NCI-H1048 (cell line): ENCODE measurements around the gene F2RL3.

Source experiments
- DNase-seq: peaks from one replicate; lab custom pipeline; 2025; lab: John Stamatoyannopoulos, UW

F2RL3 gene

GRCh38 chr19:16875584-16876555 lies 12.9 kb upstream of the F2RL3 start:
- DNase-seq: no peak

DNA sequence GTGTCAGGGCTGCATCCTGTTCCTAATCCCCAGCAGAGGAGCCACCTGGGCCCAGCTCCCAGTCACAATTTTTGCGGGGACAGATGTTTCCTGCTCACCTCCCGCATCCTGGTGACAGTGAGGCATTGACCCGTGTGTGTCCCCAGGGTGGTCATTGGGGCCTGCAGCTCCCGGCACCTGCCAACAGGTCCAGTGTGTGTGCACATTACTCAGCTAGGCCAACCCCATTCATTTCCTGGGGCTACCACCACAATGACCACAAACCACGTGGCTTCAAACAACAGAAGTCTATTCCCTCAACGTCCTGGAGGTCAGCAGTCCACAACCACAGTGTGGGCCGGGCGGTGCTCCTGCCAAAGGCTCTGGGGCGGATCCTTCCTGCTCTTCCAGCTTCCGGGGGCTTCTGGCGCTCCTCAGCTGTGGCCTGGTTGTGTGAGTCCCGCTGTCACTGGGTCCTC lies 11.9 kb upstream of the F2RL3 start:
- DNase-seq: no peak

DNA sequence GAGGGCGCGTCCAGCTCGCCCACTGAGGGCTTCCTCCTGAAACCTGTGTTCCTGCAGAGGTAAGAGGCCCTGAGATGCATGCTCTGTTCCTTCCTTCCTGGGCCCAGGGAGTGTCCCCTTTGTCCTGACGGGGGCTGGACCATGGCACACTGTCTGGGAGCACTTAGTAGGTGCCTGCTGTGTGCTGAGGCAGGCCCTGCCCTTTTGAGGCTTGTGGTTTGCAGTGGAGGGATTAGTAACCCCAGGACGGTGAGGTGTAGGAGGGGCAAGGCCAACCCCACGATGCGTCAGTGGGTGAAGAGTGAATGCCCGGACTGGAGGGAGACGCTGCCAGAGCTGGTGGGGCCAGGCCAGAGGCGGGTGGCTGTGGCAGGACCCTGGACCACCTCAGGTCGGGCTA lies 11.2 kb upstream of the F2RL3 start:
- DNase-seq: no peak

DNA sequence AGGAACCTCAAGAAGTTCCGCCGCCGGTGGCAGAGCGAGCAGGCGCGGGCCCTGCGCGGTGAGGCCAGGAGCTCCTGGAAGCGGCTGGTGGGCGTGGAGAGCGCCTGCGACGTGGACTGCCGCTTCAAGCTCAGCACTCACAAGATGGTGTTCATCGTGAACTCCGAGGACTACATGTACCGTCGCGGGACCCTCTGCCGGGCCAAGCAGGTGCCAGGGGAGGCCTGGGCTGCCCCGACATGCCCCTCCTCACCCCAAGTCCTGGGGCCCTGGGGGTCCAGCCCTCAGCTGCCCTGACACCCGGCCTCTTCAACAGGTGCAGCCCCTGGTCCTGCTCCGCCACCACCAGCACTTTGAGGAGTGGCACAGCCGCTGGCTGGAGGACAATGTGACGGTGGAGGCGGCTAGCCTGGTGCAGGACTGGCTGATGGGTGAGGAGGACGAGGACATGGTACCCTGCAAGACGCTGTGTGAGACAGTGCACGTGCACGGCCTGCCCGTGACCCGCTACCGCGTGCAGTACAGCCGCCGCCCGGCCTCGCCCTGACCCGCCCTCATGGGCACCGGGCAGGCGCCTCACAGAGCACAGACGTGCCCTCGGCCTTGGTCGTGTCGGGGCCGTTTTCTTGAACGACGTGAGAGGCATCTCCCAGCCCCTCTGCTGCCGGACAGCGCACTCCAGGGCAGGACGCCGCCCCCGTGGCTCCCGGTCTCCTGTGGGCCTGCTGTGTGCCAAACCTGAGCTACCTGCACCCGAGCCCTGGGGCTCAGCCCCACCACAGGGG lies 10.4 kb upstream of the F2RL3 start:
- no peak for DNase-seq

- DNase-seq: no peak
Observed at GRCh38 chr19:16880884-16881554, 7.8 kb upstream of the F2RL3 start.

DNA sequence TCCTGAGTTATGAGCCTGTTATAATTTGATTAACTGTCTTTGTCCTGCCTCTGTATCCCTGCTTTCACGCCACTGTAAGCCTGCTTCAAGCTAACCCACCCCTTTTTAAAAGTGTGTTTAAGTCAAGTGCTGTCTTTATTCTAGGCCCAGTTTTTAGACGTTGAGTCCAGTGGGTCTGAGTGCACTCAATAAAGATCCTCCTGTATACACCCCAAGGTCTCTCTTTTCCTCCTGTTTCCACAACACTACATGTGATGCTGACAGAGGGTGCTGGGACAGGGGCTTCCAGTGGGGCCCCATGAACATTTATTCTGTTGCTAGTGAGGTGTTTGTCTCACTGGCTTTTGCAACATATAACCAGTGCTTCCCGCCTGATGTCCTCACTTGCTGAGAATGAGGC lies 6.7 kb upstream of the F2RL3 start:
- no peak for DNase-seq

DNA sequence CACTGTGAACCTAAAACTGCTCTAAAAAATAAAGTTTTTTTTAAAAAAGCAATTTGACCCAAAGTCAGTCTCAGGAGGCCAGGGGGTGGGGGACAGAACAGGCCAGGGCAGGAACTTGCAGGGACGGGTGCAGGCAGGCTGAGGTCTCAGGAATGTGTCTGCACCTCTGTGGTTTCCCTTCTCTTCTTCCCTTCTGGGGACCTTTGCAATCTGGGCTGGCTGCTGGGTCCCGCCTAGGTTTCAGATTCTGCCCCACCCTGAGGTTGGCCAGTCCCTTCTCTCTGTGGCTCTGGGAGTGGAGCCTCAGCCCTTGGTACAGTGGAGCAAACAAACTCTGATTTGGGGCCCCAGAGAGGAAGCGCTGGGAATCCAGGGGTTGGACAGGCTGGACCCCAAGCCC lies 5.3 kb upstream of the F2RL3 start:
- DNase-seq: no peak

- DNase-seq: no peak
Observed at GRCh38 chr19:16885166-16885565, 3.6 kb upstream of the F2RL3 start.

- no peak for DNase-seq
Observed at GRCh38 chr19:16886305-16886880, 2.4 kb upstream of the F2RL3 start.

DNA sequence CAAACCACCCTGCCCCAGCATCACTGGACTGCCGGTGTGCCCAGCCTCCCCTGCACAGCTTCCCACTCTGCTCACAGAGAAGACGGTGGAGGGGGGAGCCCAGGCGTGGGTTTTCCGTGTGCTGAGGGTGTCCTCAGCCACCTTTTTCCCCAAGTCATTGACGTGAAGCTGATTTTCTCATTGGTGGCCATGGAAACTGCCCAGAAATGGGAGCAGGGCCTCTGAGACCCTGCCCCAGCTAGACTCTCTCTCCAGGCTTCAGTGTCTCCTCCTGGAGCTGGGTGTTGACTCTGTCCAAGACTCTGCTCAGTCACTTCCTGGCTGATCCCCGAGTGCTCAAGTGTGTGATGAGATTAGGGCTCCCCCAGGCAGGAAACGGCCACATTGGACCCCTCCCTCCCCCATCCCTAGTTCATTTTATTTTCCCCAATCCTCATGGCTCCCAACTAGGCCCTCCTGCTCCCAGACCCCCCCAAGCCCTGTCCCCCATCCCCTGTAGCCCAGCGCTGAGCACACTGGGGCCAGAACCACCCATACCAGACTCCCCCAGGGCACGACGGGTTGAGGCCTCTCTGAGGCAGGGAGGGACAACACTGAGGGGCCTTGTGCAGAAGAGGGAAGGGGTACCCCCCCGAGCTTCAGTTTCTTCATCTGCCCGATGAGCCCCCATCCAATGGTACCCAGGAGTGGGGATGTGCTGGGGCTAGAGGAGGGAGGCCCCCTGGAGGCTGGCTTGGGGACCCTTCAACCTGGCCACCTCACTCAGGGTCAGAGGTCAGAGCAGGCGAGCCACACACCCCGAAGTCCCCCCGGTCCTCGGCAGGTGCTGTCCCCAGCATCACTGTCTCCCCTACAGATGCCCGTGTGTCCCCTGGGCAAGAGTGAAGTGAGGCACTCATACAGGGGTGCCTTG lies 1.2 kb upstream of the F2RL3 start:
- no peak for DNase-seq

DNA sequence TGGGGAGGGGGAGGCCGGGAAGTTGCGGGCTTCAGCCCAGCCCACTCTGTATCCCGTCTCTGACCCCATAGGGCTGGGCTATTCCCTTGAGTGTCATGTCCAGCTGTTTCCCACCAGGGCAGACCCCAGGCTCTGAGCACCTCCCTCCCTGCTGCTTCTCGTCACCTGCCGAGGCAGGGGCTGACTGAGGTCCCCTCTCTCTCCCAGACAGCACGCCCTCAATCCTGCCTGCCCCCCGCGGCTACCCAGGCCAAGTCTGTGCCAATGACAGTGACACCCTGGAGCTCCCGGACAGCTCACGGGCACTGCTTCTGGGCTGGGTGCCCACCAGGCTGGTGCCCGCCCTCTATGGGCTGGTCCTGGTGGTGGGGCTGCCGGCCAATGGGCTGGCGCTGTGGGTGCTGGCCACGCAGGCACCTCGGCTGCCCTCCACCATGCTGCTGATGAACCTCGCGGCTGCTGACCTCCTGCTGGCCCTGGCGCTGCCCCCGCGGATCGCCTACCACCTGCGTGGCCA lies 625 bp downstream of the F2RL3 start:
- no peak for DNase-seq

DNA sequence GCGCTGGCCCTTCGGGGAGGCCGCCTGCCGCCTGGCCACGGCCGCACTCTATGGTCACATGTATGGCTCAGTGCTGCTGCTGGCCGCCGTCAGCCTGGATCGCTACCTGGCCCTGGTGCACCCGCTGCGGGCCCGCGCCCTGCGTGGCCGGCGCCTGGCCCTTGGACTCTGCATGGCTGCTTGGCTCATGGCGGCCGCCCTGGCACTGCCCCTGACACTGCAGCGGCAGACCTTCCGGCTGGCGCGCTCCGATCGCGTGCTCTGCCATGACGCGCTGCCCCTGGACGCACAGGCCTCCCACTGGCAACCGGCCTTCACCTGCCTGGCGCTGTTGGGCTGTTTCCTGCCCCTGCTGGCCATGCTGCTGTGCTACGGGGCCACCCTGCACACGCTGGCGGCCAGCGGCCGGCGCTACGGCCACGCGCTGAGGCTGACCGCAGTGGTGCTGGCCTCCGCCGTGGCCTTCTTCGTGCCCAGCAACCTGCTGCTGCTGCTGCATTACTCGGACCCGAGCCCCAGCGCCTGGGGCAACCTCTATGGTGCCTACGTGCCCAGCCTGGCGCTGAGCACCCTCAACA lies 1.2 kb downstream of the F2RL3 start:
- no peak for DNase-seq

DNA sequence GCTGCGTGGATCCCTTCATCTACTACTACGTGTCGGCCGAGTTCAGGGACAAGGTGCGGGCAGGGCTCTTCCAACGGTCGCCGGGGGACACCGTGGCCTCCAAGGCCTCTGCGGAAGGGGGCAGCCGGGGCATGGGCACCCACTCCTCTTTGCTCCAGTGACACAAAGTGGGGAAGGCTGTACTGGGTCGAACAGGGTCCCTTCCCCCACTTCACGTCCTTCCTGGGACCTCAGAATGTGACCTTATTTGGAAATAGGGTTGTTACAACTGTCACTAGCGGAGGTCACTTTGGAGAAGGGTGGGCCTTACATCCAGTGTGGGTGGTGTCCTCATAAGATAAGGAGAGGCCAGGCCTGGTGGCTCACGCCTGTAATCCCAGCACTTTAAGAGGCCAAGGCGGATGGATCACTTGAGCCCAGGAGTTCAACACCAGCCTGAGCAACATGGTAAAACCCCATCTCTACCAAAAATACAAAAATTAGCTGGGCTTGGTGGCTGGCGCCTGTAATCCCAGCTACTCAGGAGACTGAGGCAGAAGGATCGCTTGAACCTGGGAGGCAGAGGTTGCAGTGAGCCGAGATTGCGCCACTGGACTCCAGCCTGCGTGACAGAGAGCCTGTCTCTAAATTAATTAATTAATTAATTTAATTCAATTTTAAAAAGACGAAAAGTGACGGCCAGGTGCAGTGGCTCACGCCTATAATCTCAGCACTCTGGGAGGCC lies 1.8 kb downstream of the F2RL3 start:
- no peak for DNase-seq

DNA sequence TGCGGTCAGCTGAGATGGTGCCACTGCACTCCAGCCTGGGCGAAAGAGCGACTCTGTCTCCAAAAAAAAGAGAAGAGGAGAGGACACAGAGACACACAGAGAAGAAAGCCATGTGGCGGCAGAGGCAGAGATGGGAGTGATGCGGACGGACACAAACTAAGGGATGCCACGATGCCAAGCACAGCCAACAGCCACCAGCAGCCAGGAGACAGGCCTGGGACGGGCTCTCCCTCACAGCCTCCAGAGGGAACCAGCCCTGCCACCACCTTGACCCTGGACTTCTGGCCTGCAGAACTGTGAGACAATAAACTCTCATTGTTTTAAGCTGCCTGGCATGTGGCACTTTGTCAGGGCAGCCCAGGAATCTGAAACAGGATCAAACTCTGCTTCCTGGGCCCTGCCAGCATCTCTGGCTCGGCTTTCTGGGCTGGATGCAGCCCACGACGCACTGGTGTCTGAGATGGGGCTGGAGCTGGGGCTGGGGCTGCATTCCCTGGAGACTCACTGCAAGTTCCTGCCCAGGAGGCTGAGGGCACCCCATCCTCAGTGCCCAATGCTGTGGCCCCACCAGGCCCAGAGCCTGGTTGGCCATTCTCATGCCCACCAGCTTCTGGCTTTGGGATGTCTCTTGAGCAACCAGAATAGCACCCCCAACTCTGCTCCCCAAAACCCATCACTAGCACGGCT lies 3.0 kb downstream of the F2RL3 start:
- no peak for DNase-seq

DNA sequence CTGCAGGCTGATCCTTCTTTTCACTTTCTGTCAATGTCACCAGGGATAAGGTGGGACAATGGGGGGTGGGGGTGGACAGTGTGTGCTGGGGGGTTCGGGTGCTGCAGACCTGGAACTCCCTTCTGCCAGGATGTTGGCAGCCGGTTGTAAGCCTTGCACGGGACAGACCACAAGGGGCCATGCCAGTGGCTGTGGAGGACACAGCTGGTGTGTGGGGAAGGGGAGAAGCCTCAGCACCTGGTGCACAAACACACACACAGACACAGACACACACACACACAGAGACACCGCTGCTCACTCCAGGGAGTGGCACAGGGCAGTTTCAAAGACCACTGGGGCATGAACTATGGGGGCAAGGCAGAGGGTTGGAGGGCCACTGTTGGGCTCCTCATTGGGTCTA lies 3.6 kb downstream of the F2RL3 start:
- no peak for DNase-seq

DNA sequence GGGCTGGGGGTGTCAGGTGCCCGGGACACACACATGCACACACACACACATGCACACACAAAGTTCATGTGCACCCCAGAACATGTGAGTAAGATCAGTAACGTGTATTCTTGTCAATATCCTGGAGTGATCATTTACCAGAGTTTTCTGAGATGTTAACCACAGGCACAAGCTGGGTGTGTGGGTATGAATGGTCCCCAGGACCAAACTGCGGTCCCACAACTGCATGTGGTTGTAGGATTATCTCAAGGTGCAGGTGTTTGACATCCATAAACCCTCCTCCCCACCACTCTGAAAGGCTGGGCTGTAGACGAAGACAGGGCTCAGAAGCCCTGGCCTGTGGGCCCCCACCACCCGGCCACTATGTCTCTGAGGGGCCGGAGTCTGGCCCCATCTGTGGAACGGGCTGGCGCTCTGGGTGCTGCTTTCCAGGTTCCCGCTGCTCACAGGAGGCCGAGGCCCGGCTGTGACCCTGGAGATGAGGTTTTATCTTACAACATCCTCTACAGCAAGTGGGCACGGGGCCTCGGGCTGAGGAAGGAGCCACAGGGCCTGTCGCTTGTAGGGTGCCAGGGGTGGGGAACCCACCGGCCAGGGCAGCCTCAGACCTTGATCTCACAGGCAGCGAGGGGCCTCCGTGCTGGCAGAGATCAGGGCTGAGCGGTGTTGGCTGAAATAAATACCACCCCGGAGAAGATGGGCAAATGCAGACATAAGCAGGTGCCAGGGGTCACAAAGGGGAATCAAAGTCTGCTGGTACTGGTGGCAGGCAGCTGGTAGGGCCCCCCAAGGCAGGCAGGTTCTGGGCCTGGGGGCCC lies 4.3 kb downstream of the F2RL3 start:
- no peak for DNase-seq

DNA sequence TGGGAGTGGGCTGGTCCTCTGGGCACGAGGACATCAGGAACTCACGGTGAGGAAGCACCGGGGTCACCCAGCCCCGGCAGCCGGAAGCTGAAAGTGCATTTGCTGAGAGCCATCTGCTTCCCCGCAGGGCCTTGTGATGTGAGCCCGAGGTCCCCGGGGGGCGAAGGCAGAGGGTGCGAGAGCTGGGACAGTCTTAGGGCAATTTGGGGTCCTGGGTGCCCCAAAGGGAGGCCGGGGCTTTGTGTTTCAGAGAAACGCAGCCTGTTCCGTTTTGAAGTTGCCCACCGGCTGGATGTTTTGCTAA lies 4.8 kb downstream of the F2RL3 start:
- no peak for DNase-seq

DNA sequence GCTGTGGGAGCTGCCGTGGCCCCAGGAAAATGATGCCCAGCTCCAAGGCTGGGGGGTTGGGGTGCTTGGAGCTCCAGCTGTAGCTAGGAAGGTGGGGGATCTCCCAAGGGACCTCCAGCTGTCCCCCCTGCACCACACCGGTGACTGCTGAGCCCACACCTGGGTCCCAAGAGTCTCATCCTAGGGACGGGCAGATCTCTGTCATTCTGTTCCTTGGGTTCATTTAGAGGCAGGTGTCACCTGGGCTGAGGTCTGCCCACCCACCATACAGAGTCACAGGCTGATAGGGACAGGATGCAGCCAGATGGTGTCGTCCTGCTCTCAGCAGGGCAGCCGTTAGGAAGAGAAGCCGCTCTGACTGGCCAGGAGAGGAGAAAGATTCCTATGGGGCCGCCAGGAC lies 5.3 kb downstream of the F2RL3 start:
- no peak for DNase-seq
